Tongue (tissue), 2 donors: ENCODE data around the gene ATP6AP1. TPM values are rescaled to one million over a fixed set of nuclear protein-coding genes. Genes with fewer than 3 reads are reported as not detected.
"Not testable (repeated sequence)": the region's sequence is repeated elsewhere in the genome, so short reads cannot be mapped to it uniquely, and the experiment has no call there.

Source experiments
- DNase-seq: peaks from one replicate; pipeline ENCODE4 v3.0.0-alpha.2; 2015
- total RNA-seq: library from RNA; depleted of rRNA; stranded (reverse); fragments of >200 nt; gene quantifications from one replicate; pipeline ENCODE4 v1.2.3, GENCODE V29; 2014

ATP6AP1 gene
- total RNA-seq, 1 donor from 2014 or later = 81.8 TPM

GRCh38 chrX:154399527-154400368 is 28.7 kb upstream of the ATP6AP1 start:
- DNase-seq = no peak

GRCh38 chrX:154400369-154400817 is 28.1 kb upstream of the ATP6AP1 start:
- not testable (repeated sequence) for DNase-seq

GRCh38 chrX:154401045-154401799 is 27.3 kb upstream of the ATP6AP1 start:
- DNase-seq = no peak

- no peak for DNase-seq
These were observed 26.4 kb upstream of the ATP6AP1 start for GRCh38 chrX:154401918-154402621.

GRCh38 chrX:154402622-154403127 is 25.8 kb upstream of the ATP6AP1 start:
- DNase-seq = no peak

- no peak for DNase-seq
These were observed 25.3 kb upstream of the ATP6AP1 start for GRCh38 chrX:154403192-154403591.

- no peak for DNase-seq
These were observed 24.6 kb upstream of the ATP6AP1 start for GRCh38 chrX:154403858-154404257.

- DNase-seq = no peak
These were observed 23.8 kb upstream of the ATP6AP1 start for GRCh38 chrX:154404625-154405192.

GRCh38 chrX:154408659-154409221 is 19.7 kb upstream of the ATP6AP1 start:
- DNase-seq = peak; percentile 24

- peak; percentile 64 for DNase-seq
These were observed 19.1 kb upstream of the ATP6AP1 start, which contains the start of gene DNASE1L1 for GRCh38 chrX:154409222-154409871. TSS of gene DNASE1L1 (minus strand) at chrX:154409254. CDS start at chrX:154405568, 3,686 bp downstream.

- DNase-seq = peak; percentile 64
These were observed 16.5 kb upstream of the ATP6AP1 start for GRCh38 chrX:154411981-154412340.

- DNase-seq = no peak
These were observed 16.0 kb upstream of the ATP6AP1 start for GRCh38 chrX:154412468-154412867.

GRCh38 chrX:154413142-154413541 is 15.3 kb upstream of the ATP6AP1 start:
- DNase-seq = no peak

GRCh38 chrX:154417157-154417556 is 11.3 kb upstream of the ATP6AP1 start:
- DNase-seq = no peak

GRCh38 chrX:154419189-154419588 is 9.3 kb upstream of the ATP6AP1 start:
- no peak for DNase-seq

GRCh38 chrX:154419688-154420401 is 8.6 kb upstream of the ATP6AP1 start:
- no peak for DNase-seq

GRCh38 chrX:154420402-154420756 is 8.1 kb upstream of the ATP6AP1 start:
- no peak for DNase-seq

- DNase-seq = no peak
These were observed 1.3 kb upstream of the ATP6AP1 start for GRCh38 chrX:154426916-154427770.

GRCh38 chrX:154429711-154430110 is 1.2 kb downstream of the ATP6AP1 start:
- DNase-seq = no peak

- no peak for DNase-seq
These were observed 2.0 kb downstream of the ATP6AP1 start for GRCh38 chrX:154430479-154430878.
